Activated naive CD8-positive, alpha-beta T cell treated with anti-CD3 and anti-CD28 coated beads, Interleukin-2, amount 50 U/mL, for 16 hours (primary cell): ENCODE data around the gene HPS5.

Source experiments
- DNase-seq: peaks from one replicate; pipeline ENCODE4 v3.0.0-alpha.2; 2020; ENCODE audit warnings: low read depth, low spot score

Gene HPS5

GRCh38 chr11:18317551-18317950 is 4.4 kb downstream of the HPS5 start:
- DNase-seq, result no peak

- DNase-seq, result no peak
These were observed 6.0 kb downstream of the HPS5 start for GRCh38 chr11:18315893-18316292.

GRCh38 chr11:18314784-18315523 is 7.0 kb downstream of the HPS5 start:
- no peak for DNase-seq

GRCh38 chr11:18313965-18314763 is 7.8 kb downstream of the HPS5 start:
- no peak for DNase-seq

GRCh38 chr11:18312663-18313420 is 9.1 kb downstream of the HPS5 start:
- no peak for DNase-seq

- DNase-seq, result no peak
These were observed 9.9 kb downstream of the HPS5 start for GRCh38 chr11:18312012-18312411.

- no peak for DNase-seq
These were observed 11.1 kb downstream of the HPS5 start for GRCh38 chr11:18310800-18311340.

- DNase-seq, result no peak
These were observed 12.2 kb downstream of the HPS5 start for GRCh38 chr11:18309691-18310090.

GRCh38 chr11:18308242-18308641 is 13.7 kb downstream of the HPS5 start:
- DNase-seq, result no peak

- DNase-seq, result no peak
These were observed 14.3 kb downstream of the HPS5 start for GRCh38 chr11:18307461-18308139.

- no peak for DNase-seq
These were observed 17.2 kb downstream of the HPS5 start for GRCh38 chr11:18304745-18305144.

GRCh38 chr11:18299721-18300120 is 22.2 kb downstream of the HPS5 start:
- no peak for DNase-seq

- no peak for DNase-seq
These were observed 26.6 kb downstream of the HPS5 start for GRCh38 chr11:18295316-18295715.

- no peak for DNase-seq
These were observed 27.1 kb downstream of the HPS5 start for GRCh38 chr11:18294862-18295261.

- no peak for DNase-seq
These were observed 33.0 kb downstream of the HPS5 start for GRCh38 chr11:18288911-18289310.

- DNase-seq, result no peak
These were observed 36.1 kb downstream of the HPS5 start for GRCh38 chr11:18285841-18286240.

GRCh38 chr11:18282626-18283025 is 39.3 kb downstream of the HPS5 start:
- no peak for DNase-seq

- DNase-seq, result no peak
These were observed 41.4 kb downstream of the HPS5 start for GRCh38 chr11:18280438-18281045.

GRCh38 chr11:18277565-18278271 is 44.2 kb downstream of the HPS5 start:
- no peak for DNase-seq

- DNase-seq, result no peak
These were observed 50.7 kb downstream of the HPS5 start for GRCh38 chr11:18271206-18271605.
